HEK293T (cell line): Measurements from ENCODE around the gene MYO18A.

Source experiments
- BHLHE40 ChIP-seq: fragments of 450-650 bp; IDR thresholded peaks from 2 replicates; pipeline ENCODE4 v1.6.1; 2016; ENCODE audit warnings: mild to moderate bottlenecking, moderate library complexity, borderline replicate concordance
- CTBP1 ChIP-seq: fragments of 450-650 bp; IDR thresholded peaks from 2 replicates; pipeline ENCODE4 v1.6.1; 2016; ENCODE audit warnings: borderline replicate concordance
- FOXA1 ChIP-seq: fragments of 450-650 bp; IDR thresholded peaks from 2 replicates; pipeline ENCODE4 v1.6.1; 2016; ENCODE audit warnings: mild to moderate bottlenecking
- FOXM1 ChIP-seq: fragments of 450-650 bp; IDR thresholded peaks from 2 replicates; pipeline ENCODE4 v1.6.1; 2017; ENCODE audit warnings: mild to moderate bottlenecking, borderline replicate concordance
- L3MBTL2 ChIP-seq: fragments of 450-650 bp; conservative IDR thresholded peaks from 2 replicates; pipeline ENCODE4 v1.6.1; 2016; ENCODE audit warnings: mild to moderate bottlenecking
- NFRKB ChIP-seq: fragments of 450-650 bp; IDR thresholded peaks from 2 replicates; pipeline ENCODE4 v1.6.1; 2016; ENCODE audit warnings: mild to moderate bottlenecking, moderate library complexity
- SP1 ChIP-seq: fragments of 450-650 bp; IDR thresholded peaks from 2 replicates; pipeline ENCODE4 v1.6.1; 2017
- SUZ12 ChIP-seq: fragments of 450-650 bp; IDR thresholded peaks from 2 replicates; pipeline ENCODE4 v1.6.1; 2016; ENCODE audit warnings: mild to moderate bottlenecking

DNA sequence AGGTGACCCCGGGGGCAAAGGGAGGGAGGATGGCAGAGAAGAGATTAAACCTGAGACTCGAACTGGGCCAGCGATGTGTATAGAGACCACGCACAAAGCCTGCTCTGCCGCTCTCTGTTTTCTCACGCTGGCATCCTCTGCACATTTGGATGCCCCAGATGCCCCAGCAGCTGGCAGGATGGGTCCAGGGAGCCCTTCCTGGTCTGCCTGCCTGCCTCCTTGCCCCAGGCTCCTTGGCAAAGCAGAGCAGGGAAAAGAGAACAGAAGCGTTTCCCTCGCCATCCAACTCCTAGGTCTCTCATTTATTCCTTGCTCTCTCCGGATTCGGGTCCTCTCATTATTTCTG is 142.5 kb downstream of the MYO18A start:
- TF ChIP-seq SP1: no peak
- TF ChIP-seq NFRKB: no peak
- TF ChIP-seq FOXM1: no peak
- TF ChIP-seq CTBP1: no peak
- no peak for TF ChIP-seq SUZ12
- TF ChIP-seq L3MBTL2: no peak
- no peak for TF ChIP-seq FOXA1
- no peak for TF ChIP-seq BHLHE40
